ENCODE data around the gene GOLGA6L26.

DNA sequence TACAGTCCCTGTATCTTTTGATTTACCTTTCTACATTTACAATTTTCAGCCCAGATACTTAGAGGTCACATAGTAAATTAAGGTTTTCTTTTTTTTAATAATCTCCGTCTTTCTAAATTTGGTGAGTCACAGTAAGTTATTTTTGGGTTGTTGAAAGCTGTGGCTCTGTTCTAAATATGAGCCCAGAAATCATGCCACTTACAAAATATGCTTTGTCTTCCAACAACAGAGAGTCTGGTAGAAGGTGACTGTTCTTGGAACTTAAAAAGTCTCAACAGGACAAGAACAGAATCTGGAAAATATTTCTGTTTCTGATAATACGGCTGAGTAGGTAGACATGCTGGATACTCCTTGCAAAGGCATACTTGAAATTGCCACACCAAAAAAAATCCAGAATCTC lies 36.6 kb upstream of the GOLGA6L26 start:
- TF ChIP-seq JUND (IDR thresholded peaks at IDR 0.05) (no peak), POLR2AphosphoS5 (IDR thresholded peaks at IDR 0.05; ENCODE audit: low read depth, low read length) (no peak), POLR2A (IDR thresholded peaks at IDR 0.05; ENCODE audit: borderline replicate concordance, extremely low read depth, insufficient read depth, insufficient read length) (no peak)
- TF ChIP-seq, protein P1, sequence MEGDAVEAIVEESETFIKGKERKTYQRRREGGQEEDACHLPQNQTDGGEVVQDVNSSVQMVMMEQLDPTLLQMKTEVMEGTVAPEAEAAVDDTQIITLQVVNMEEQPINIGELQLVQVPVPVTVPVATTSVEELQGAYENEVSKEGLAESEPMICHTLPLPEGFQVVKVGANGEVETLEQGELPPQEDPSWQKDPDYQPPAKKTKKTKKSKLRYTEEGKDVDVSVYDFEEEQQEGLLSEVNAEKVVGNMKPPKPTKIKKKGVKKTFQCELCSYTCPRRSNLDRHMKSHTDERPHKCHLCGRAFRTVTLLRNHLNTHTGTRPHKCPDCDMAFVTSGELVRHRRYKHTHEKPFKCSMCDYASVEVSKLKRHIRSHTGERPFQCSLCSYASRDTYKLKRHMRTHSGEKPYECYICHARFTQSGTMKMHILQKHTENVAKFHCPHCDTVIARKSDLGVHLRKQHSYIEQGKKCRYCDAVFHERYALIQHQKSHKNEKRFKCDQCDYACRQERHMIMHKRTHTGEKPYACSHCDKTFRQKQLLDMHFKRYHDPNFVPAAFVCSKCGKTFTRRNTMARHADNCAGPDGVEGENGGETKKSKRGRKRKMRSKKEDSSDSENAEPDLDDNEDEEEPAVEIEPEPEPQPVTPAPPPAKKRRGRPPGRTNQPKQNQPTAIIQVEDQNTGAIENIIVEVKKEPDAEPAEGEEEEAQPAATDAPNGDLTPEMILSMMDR (IDR thresholded peaks at IDR 0.05 in 2 of 3, conservative IDR thresholded peaks at IDR 0.05 in 1 of 3; ENCODE audit: borderline replicate concordance in 1 of 3, insufficient read depth in 1 of 3, low read depth in 2 of 3, low read length in 2 of 3), result no peak

Measured in HCT116 (cell line).